ENCODE data around the gene CALU.

CALU gene

GRCh38 chr7:128777156-128778123 is 38.3 kb downstream of the CALU start:
- in situ Hi-C loops (cut with MboI; ENCODE audit: low pct_unique_long_range_greater_than_20kb, low sequenced_read_pairs) = no loop called here
- DNase-seq = peak; percentile 24

- in situ Hi-C loops (cut with MboI; ENCODE audit: low pct_unique_long_range_greater_than_20kb, low sequenced_read_pairs) = no loop called here
- no peak for DNase-seq
Observed at GRCh38 chr7:128778946-128779345, 39.8 kb downstream of the CALU start.

DNA sequence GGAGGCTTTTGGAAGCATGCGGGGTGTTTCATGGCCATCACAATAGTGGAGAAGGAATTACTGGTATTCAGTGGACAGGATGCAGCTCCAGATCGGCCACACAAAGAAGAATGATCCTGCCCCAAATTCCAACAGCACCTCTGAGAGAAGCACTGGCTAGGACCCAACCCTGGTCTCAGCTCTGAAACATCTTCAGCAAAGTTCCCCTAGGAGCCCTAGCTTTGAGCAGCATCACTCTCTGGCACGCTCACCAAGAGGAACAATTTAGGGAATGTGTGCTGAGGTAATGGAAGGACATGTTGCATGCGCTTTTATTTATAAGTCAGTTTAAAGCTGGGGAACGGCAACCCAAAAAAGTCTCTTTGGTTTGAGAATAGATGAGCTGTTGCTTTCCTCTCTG is 42.0 kb downstream of the CALU start:
- in situ Hi-C loops (cut with MboI; ENCODE audit: low pct_unique_long_range_greater_than_20kb, low sequenced_read_pairs) = no loop called here
- DNase-seq = no peak

DNA sequence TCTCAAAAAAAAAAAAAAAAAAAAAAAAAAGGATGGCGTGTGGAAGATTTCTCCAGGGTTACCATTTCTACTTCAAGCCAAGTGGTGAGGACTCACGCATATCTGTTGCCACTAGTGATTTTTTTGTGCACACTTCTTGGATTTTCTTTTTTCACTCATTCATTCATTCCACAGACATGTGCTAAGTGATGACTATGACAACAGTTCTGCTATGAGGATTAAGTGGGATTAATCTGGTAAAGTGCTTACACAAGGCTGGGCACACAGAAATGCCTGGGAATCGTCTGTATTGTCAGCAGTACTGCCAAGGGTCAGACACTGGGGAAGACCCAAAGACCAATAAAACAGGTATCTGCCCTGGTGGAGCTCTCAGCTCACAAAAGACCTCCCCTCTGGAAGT is 42.7 kb downstream of the CALU start:
- no peak for DNase-seq
- in situ Hi-C loops (cut with MboI; ENCODE audit: low pct_unique_long_range_greater_than_20kb, low sequenced_read_pairs) = no loop called here

DNA sequence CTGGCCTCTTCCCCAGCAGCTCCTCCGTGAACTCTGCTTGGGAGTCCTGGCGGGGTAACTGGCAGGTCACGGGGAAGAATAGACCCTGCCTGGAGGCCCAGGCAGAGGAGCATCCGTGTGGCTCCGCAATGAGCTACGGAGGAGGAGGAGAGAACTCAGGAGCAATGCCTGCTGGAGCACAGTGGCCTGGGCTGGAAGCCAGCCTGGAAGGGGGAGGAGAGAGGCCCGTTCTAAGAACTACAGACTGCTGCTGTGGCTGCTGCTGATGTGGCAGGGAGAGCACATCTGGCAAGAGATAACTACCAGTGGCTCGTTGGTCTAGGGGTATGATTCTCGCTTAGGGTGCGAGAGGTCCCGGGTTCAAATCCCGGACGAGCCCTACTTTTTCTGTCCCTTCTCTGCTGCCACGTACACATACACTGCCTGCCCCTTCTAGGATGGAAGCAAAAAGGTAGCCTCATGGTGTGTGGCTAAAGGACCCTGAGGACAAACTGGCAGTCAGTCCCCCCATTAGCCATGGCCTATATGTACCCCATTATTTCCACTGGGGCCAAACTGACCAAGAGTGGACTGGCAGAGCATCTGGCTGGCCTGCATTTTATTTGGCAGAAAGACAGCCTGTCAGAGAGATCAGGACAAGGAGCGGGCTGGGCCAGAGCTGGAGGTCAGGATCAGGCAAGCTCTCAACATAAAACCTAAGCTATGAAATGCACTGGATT is 44.1 kb downstream of the CALU start:
- in situ Hi-C loops (cut with MboI; ENCODE audit: low pct_unique_long_range_greater_than_20kb, low sequenced_read_pairs) = no loop called here
- peak; percentile 68 for DNase-seq

GRCh38 chr7:128785738-128786137 is 46.6 kb downstream of the CALU start:
- no peak for DNase-seq
- in situ Hi-C loops (cut with MboI; ENCODE audit: low pct_unique_long_range_greater_than_20kb, low sequenced_read_pairs) = no loop called here

DNA sequence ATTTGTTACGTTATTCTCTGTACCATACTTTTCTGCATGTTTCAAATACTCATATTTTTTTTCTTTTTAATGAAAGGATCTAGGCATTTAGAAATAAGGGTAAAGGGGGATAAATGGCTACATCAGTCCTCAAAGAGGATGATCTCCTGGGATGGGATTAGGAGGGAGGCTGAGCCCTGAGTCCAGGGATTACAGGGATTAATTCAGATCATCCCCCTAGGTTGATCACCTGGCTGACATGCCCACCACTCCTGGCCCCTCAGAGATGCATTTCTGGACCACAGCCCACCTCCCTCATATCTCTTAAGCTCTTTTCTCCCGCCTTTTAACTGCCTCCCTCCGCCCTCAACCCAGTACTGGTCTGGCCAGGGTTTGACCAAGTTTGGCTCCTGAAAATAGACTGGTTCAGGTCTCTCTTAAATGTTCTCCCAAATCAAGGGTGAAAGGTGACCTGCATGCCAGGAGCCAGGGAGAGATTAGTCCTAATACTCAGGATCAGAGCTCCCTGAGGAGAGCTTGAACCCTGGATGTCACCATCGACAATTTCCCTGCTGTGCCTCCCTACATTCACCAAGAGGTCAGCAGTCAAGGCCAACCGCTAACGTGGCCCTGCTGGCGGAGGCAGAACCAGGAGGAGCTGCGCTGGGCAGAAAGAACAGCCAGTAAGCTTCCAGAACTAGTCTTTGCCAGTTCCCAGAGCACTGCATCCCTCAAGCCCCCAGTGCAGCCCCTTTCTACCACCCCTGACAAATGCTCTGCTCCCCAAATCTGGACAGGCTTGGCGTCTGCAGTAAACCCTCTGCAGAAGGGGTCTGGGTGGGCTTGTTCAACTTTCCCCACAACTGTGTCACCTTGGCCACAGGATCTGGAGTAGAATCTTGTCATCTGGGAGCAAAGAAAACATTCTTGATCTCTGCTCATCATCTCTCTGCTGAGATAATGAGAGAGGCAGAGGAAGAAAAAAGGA is 49.6 kb downstream of the CALU start:
- in situ Hi-C loops (cut with MboI; ENCODE audit: low pct_unique_long_range_greater_than_20kb, low sequenced_read_pairs) = no loop called here
- no peak for DNase-seq

DNA sequence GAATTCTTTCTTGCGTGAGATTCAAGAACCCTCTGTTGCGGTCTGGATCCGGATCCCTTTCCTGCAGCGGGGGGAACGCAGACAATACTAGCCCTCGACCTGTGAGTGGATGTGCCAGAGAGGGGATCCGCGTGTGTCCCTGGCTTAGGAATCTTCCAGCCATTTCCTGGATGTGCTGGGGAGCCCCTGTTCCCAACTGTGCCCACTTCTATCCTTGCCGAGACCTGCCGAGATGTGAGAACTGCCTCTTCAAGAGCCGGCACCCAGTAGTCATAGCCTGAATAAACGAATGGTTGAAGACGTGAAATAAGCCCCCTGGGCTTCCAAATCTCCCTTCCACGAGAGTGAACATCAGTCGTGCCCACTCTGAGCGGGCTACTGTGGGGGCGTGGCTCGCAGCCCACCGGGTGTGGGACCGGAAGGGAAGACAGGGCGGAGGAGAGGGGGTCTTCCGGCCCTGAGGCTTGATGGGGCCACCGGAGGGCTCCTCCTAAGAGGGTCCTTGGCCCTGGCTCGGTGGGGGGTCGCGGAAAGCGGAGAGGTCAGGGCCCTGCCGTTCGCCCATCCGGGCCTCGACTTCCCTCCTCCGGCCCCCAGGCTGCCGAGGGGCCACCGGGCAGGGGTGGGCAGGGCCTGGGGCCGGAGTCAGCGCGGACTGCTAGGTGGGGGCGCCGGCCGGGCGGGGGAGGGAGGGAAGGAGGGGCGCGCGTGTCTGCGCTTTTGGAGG is 51.3 kb downstream of the CALU start:
- in situ Hi-C loops (cut with MboI; ENCODE audit: low pct_unique_long_range_greater_than_20kb, low sequenced_read_pairs) = no loop called here
- DNase-seq = no peak

DNA sequence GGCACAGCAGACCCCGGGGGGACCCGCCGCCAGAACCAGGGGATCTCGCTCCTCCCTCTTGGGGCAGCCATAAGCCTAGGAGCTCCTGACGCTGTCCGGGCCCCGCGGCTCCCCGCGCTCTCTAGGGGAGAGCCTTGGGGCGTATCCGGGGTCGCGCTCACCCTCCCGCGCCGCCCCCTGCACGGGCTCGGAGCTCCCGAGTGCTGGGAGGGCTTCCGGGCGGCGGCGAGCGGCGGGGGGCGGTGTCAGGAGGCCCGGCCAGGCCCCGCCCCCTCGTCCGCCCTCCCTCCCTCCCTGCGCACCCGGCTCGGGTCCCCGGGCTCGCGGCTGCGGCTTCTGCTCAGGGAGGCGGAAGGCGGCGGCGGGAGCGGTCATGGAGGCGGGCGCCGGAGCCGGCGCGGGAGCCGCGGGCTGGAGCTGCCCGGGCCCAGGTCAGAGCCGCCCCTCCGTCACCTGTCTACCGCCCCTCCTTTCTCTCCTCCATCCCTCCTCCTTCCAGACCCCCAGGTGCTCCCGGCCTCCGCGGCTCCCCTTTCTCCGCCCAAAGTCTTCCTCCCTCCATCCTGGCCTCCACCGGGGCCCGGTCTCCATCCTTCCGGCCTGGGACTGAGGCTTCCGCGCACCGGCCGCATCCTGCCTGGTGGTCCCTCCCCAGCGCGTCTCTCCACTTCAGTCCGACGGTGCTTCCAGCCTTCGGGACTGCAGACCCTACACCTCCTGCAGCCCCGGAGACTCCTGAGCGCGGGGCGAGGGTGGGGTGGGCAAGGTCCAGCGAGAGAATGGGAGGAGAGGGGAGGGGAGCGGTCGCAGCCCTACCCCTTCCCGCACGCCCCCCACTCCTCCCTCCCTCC is 52.2 kb downstream of the CALU start, which contains the start of gene CCDC136:
Gene CCDC136 (plus strand): TSS at position 848 of the 851 bp plus-strand sequence. CDS start 444 bp downstream, outside the sequence.
- peak; percentile 53 for DNase-seq
- in situ Hi-C loops (cut with MboI; ENCODE audit: low pct_unique_long_range_greater_than_20kb, low sequenced_read_pairs) = no loop called here

- DNase-seq = no peak
- in situ Hi-C loops (cut with MboI; ENCODE audit: low pct_unique_long_range_greater_than_20kb, low sequenced_read_pairs) = no loop called here
Observed at GRCh38 chr7:128791972-128792327, 52.8 kb downstream of the CALU start.

GRCh38 chr7:128792471-128793180 is 53.5 kb downstream of the CALU start:
- peak; percentile 38 for DNase-seq
- in situ Hi-C loops (cut with MboI; ENCODE audit: low pct_unique_long_range_greater_than_20kb, low sequenced_read_pairs) = no loop called here

DNA sequence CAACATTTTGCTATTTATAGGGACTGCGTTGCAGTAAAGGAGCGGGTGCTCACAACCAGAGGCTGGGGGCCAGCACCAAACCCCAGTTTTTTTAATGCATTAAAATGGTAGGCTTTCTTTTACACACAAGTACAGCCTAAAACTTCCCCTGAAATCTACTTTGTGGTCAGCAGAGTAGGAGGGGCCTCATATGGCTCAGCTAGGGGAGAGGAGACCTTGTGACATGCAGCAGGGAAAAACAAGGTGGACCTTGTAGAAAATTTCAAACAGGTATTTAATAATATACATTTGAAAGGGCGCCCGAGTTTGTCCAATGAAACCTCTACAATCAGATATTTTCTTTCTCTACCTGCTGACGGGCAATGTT is 54.0 kb downstream of the CALU start:
- in situ Hi-C loops (cut with MboI; ENCODE audit: low pct_unique_long_range_greater_than_20kb, low sequenced_read_pairs) = no loop called here
- DNase-seq = peak; percentile 19

- in situ Hi-C loops (cut with MboI; ENCODE audit: low pct_unique_long_range_greater_than_20kb, low sequenced_read_pairs) = no loop called here
- peak; percentile 24 for DNase-seq
Observed at GRCh38 chr7:128794020-128794419, 54.9 kb downstream of the CALU start.

GRCh38 chr7:128794436-128794835 is 55.3 kb downstream of the CALU start:
- no peak for DNase-seq
- in situ Hi-C loops (cut with MboI; ENCODE audit: low pct_unique_long_range_greater_than_20kb, low sequenced_read_pairs) = no loop called here

GRCh38 chr7:128795129-128795528 is 56.0 kb downstream of the CALU start:
- in situ Hi-C loops (cut with MboI; ENCODE audit: low pct_unique_long_range_greater_than_20kb, low sequenced_read_pairs) = no loop called here
- DNase-seq = no peak

DNA sequence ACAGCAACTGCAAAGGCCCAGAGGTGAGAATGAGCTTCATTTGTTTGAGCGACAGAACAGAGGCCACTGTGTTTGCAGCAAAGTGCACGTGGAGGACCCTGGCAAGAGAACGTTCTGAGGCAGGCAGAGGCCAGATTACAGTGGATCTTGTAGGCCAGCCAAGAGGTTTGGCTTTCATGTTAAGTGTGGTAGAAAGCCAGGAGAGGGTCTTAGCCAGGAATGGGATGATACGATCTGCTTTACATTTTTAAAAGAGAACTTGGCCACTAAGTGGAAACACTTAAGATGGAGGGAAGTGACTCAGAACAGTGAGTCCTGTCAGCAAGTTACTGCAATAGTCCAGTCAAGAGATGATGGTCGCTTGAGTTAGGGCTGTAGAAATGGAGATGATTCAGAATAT is 57.2 kb downstream of the CALU start:
- DNase-seq = no peak
- in situ Hi-C loops (cut with MboI; ENCODE audit: low pct_unique_long_range_greater_than_20kb, low sequenced_read_pairs) = no loop called here

DNA sequence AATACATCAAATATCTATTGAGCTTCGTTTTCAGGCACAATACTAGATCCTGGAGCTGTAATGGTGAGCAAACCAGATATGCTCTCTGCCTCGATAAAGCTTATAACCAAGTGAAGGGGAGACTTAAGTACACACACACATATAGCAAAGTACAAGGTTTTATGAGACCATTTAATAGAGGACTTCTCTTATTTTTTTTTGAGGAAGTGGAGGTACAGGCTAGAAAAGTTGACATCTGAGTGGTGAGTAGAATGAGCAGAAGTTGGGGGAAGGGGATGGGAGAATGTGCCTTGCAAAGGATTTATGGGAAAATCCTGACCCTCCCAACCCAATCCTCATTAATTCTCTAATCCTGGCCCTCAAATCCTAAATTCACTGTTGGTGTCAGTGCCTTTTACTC is 60.3 kb downstream of the CALU start:
- DNase-seq = peak; percentile 64
- in situ Hi-C loops (cut with MboI; ENCODE audit: low pct_unique_long_range_greater_than_20kb, low sequenced_read_pairs) = no loop called here

All from KBM-7 (cell line).